HG03354 (cell line): ENCODE data around the gene GOLGA3.
A peak's percentile ranks its signal among the peaks of the same experiment; 100 is the strongest.
"Not testable (repeated sequence)": the region's sequence is repeated elsewhere in the genome, so short reads cannot be mapped to it uniquely, and the experiment has no call there.

ENCODE experiments used
- ATAC-seq: cut with Tn5 transposase; IDR thresholded peaks from one replicate; pipeline ENCODE4 v1.9.1; 2021; ENCODE audit warnings: mild to moderate bottlenecking; ENCODE audit not compliant: unreplicated experiment, poor library complexity, severe bottlenecking

The GOLGA3 gene

DNA sequence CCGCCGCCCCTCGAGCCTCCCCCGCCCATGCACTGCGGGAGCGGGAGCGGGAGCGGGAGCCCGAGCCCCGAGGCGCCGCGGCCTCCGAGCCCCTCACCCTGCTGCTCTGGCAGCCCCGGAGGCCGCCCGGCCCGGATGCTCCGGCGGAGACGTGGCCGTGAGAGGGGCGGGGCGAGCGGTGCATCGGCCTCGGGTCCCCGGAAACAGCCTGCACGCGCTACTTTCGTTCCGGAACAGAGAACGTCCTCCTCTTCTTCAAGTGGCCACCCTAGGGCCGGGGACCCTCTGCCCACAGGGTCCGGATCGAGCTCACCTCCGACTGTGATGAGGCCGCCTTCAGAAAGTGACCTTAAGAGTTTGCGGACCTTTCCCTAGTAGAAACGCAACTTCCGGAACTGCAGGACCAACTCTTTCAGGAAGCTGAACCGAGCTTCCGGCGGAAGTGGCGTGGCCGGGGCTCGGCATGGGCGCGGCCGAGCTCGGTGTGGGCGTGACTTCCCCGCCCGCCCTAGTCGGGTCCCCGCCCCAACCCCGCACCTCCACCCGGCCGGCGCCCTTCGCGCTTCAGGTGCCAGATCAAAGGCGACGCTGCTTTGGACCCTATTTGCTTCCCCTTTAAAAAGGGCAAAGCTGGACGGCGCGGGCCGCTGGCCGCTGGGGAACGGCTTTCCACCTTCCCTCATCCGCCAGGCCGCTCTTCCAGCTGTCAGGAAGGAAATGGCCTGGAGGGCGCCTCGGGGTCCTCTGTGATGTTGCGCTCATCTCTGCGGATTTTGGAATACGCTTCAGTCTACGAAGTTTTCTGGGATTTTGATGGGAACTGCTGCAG lies at the start of gene GOLGA3:
GOLGA3 (minus strand) TSS at position 164 of the 829 bp plus-strand sequence. CDS start 6,741 bp downstream, outside the sequence.
- peak; percentile 90 for ATAC-seq

GRCh38 chr12:132874620-132875019 lies 46.0 kb upstream of the GOLGA3 start:
- not testable (repeated sequence) for ATAC-seq

DNA sequence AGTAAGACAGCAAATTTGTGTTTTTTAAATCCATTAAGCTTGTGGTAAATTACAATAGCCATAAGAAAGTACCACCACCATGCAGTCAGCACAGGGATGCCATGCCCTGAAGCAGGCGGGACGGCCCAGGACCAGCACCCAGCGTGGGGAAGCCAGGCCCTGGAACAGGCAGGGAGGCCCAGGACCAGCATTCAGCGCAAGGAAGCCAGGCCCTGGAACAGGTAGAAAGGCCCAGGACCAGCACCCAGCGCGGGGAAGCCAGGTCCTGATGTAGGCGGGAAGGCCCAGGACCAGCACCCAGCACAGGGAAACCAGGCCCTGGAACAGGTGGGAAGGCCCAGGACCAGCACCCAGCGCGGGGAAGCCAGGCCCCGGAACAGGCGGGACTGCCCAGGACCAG lies 45.5 kb upstream of the GOLGA3 start:
- ATAC-seq = no peak

DNA sequence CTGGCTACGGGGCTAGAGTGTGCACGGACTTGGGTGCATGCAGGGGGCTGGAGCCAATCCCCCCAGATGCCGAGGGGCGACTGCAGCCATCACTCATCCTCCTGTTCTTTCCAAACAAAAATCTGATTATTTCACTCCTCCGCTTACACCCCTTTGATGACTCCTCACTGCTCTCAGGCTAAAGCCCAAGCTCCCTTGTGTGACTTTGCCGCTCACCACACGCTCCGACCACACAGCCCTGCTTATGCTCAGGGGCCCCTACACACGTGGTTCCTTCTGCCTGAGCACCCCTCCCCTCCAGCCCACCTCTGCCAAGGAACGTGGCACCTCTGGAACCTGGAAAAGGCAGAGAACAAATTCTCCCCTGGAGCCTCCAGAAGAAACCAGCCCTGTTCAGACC lies 45.1 kb upstream of the GOLGA3 start:
- ATAC-seq = no peak

DNA sequence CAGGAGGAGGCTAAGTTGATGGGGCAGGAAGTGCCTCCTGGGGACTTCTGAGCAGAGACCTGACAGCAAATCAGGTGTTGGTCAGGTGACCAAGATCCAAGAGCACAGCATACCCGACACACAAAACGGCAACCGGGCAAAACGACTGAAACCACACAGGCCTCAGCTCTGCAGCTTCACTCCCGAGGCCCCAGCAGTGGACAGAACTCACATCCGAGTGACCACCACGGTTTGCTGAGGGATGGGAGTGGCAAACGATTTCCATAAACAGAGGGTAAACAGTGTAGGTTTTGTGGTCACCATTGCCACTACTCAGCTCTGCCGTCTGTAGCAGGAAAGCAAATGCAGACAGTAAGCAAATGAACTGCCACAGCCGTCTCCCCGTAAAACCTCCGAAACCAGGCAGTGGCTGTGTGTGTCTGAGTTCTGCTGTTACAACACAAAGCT lies 44.3 kb upstream of the GOLGA3 start:
- ATAC-seq = no peak

GRCh38 chr12:132872073-132872855 lies 43.6 kb upstream of the GOLGA3 start:
- ATAC-seq = no peak

DNA sequence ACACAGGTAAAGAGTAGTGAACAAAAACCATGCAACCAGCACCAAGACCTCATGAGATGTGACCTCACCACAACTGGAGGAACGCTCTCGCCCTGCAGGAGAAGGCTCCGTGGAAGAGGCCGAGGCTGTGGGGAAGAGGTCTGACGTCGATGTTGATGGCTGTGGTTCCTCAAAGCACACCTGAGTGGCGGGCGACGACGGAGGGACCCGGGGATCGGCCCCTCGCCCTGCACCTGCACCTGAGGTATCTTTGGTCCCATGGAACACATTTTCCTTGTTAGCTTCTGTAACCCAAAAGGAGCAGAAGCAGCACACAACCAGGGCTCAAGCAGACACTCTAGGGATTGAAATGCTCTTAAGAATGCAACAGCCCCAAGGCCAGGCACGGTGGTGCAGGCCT lies 40.9 kb upstream of the GOLGA3 start:
- no peak for ATAC-seq

- no peak for ATAC-seq
These were observed 37.7 kb upstream of the GOLGA3 start for GRCh38 chr12:132866251-132866828.

GRCh38 chr12:132861558-132861957 lies 32.9 kb upstream of the GOLGA3 start:
- no peak for ATAC-seq

DNA sequence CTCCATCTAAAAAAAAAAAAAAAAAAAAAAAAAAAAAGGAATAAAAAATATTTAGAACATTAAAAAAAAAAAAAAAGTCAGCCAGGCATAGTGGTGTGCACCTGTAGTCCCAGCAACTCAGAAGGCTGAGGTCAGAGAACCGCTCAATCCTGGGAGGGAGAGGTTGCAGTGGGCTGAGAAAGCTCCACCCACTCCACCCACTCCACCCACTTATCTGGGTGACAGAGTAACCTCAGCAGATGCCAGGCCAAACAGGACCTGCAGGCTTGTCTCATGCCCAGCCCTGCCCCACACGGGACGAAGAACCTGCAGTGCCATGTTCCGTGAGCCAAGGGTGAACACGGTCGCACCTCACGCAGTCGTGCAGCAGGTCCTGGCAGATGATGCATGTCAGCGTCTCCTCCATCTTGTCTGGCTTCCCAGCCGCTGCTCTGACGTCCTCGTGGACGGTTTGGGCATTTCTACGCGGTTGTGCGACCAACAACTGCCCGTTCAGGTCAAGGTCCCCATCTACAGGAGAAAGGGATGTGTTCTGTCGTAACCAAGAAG lies 30.1 kb upstream of the GOLGA3 start:
- ATAC-seq = no peak

DNA sequence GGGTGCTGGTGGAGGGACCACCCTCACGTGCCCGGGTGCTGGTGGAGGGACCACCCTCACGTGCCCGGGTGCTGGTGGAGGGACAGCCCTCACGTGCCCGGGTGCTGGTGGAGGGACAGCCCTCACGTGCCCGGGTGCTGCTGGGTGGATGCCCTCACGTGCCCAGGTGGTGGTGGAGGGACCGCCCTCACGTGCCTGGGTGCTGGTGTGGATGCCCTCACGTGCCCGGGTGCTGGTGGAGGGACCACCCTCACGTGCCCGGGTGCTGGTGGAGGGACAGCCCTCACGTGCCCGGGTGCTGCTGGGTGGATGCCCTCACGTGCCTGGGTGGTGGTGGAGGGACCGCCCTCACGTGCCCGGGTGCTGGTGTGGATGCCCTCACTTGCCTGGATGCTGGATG lies 28.4 kb upstream of the GOLGA3 start:
- not testable (repeated sequence) for ATAC-seq

GRCh38 chr12:132856581-132856980 lies 27.9 kb upstream of the GOLGA3 start:
- ATAC-seq = no peak

DNA sequence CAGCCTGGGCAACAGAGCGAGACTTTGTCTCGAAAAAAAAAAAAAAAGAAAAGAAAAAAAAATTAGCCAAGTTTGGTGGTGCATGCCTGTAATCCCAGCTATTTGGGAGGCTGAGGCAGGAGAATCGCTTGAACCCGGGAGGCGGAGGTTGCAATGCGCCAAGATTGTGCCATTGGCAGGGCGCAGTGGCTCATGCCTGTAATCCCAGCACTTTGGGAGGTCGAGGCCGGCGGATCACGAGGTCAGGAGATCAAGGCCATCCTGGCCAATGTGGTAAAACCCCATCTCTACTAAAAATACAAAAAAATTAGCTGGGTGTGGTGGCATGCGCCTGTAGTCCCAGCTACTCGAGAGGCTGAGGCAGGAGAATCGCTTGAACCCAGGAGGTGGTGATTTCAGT lies 26.5 kb upstream of the GOLGA3 start:
- not testable (repeated sequence) for ATAC-seq

DNA sequence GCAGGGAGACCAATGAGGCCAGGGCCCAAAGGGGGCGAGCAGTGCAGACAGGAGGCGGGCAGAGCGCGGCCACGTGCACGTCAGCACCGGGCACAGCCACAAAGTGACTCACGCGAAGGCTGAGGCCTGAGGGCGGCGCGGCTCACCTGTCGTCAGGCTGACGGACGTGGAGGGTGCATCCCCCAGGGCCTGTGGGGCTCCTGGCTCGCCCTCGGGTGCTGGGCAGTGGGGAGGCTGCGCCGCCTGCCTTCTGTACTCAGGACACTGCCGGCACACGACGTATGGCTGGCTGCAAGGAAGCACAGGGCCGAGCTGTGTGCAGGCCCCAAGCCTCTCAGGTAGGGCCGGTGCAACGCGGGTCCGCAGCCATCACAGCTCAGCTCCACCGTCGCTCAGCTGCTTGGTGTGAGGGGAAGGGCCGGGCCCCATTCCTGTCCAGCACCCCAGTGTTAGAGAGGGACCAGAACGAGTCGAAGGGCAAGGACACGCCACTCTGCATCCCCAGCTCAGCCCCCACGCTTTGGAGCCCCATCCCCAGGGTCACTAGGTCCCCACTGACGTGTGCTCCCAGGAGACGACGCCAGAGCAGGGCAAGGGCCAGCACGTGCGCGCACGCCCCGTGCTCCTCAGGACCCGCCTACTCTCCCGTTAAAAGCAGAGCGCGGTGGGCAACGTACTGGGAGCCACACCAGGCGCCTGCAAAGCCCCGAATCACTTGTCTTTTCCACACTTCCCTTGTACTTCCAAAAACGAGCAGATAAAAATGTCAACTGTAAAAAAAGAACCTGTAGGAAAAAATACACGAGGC lies 24.8 kb upstream of the GOLGA3 start:
- no peak for ATAC-seq

GRCh38 chr12:132852496-132852895 lies 23.8 kb upstream of the GOLGA3 start:
- no peak for ATAC-seq

- no peak for ATAC-seq
These were observed 22.8 kb upstream of the GOLGA3 start for GRCh38 chr12:132851465-132851864.

GRCh38 chr12:132850291-132850690 lies 21.6 kb upstream of the GOLGA3 start:
- no peak for ATAC-seq

DNA sequence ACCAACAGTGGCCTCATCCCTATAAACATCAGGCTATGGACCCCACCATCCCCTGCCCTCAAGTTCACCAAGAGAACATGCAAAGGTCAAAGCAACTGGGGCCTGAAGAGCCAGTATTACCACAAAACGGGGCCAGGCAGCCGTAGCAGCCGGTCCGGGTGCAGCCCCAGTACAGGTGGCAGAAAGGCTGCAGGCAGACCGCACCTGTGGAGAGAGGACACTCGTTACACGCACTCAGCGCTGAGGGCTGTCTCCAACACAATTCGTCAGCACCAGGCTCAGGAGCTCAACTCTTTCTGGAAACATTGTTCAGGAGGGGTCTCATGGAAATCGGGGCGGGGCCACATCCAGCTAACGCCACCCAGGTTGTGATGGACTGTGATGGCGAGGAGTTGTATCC lies 19.9 kb upstream of the GOLGA3 start:
- ATAC-seq = no peak
